Liver (tissue), 9 donors: ENCODE data around the gene SLC17A4. TPM values are rescaled to one million over a fixed set of nuclear protein-coding genes. Genes with fewer than 3 reads are reported as not detected.

ENCODE experiments used
- DNase-seq: peaks from one replicate; pipeline ENCODE4 v3.0.0-alpha.2; 2017; ENCODE audit warnings: low spot score
- H3K27ac ChIP-seq, 2 donors: one replicate each; pipeline ENCODE4 v1.7.0; 2013; ENCODE audit warnings: inconsistent platforms in 2 of 2, low read length in 2 of 2, control low read depth in 1 of 2, low read depth in 1 of 2, mild to moderate bottlenecking in 1 of 2
- H3K27me3 ChIP-seq, 4 donors: one replicate each; pipeline versions ENCODE4 v1.6.1 to v1.7.0; 2013; ENCODE audit warnings: low read length in 3 of 4, inconsistent platforms in 1 of 4, mild to moderate bottlenecking in 1 of 4, moderate library complexity in 1 of 4; ENCODE audit not compliant: control insufficient read depth in 4 of 4, insufficient read depth in 4 of 4
- H3K36me3 ChIP-seq, 4 donors: one replicate each; pipeline versions ENCODE4 v1.6.1 to v1.7.0; 2013; ENCODE audit warnings: low read length in 3 of 4, mild to moderate bottlenecking in 3 of 4, low read depth in 1 of 4, moderate library complexity in 1 of 4; ENCODE audit not compliant: control insufficient read depth in 4 of 4, insufficient read depth in 3 of 4
- H3K4me1 ChIP-seq, 4 donors: one replicate each; pipeline versions ENCODE4 v1.6.1 to v1.7.0; 2013; ENCODE audit warnings: low read length in 3 of 4, mild to moderate bottlenecking in 3 of 4, moderate library complexity in 1 of 4; ENCODE audit not compliant: control insufficient read depth in 4 of 4, insufficient read depth in 4 of 4
- H3K4me3 ChIP-seq, 3 donors: one replicate each; pipeline versions ENCODE4 v1.6.1 to v1.7.0; 2013; ENCODE audit warnings: low read length in 3 of 3, control low read depth in 1 of 3, low read depth in 1 of 3, mild to moderate bottlenecking in 1 of 3
- H3K9ac ChIP-seq, 2 donors: one replicate each; pipeline ENCODE4 v1.7.0; 2013; ENCODE audit warnings: low read length in 2 of 2, mild to moderate bottlenecking in 2 of 2, moderate library complexity in 2 of 2, control low read depth in 1 of 2, low read depth in 1 of 2
- H3K9me3 ChIP-seq, 4 donors: one replicate each; pipeline versions ENCODE4 v1.6.1 to v1.7.0; 2013; ENCODE audit warnings: low read length in 3 of 4; ENCODE audit not compliant: control insufficient read depth in 4 of 4
- ATF3 ChIP-seq: IDR thresholded peaks from 2 replicates; pipeline ENCODE4 v1.6.1; 2016; ENCODE audit warnings: antibody characterized with exemption
- CTCF ChIP-seq: fragments of 150-350 bp; IDR thresholded peaks from 2 replicates; pipeline ENCODE4 v1.5.1; 2017; ENCODE audit warnings: improper control_type of control experiment, low read depth, low read length; ENCODE audit not compliant: missing input control
- EGR1 ChIP-seq, 2 donors: IDR thresholded peaks; 2 replicates each; pipeline ENCODE4 v1.6.1; 2016 to 2018; ENCODE audit warnings: antibody characterized with exemption in 2 of 2, low read depth in 2 of 2
- FOXA1 ChIP-seq: IDR thresholded peaks from 2 replicates; pipeline ENCODE4 v1.6.1; 2016; ENCODE audit warnings: antibody characterized with exemption
- FOXA2 ChIP-seq: IDR thresholded peaks from 2 replicates; pipeline ENCODE4 v1.6.1; 2016; ENCODE audit warnings: antibody characterized with exemption
- GABPA ChIP-seq, 2 donors: IDR thresholded peaks in 1 of 2; conservative IDR thresholded peaks in 1 of 2; 2 replicates each; pipeline ENCODE4 v1.6.1; 2016; ENCODE audit warnings: antibody characterized with exemption in 2 of 2, mild to moderate bottlenecking in 1 of 2, moderate library complexity in 1 of 2
- HNF4A ChIP-seq, 2 donors: conservative IDR thresholded peaks; 2 replicates each; pipeline ENCODE4 v1.6.1; 2016; ENCODE audit warnings: antibody characterized with exemption in 2 of 2, mild to moderate bottlenecking in 2 of 2
- HNF4G ChIP-seq: IDR thresholded peaks from 2 replicates; pipeline ENCODE4 v1.6.1; 2016; ENCODE audit warnings: antibody characterized with exemption
- JUND ChIP-seq, 2 donors: IDR thresholded peaks; 2 replicates each; pipeline ENCODE4 v1.6.1; 2016; ENCODE audit warnings: antibody characterized with exemption in 2 of 2
- MAX ChIP-seq: IDR thresholded peaks from 2 replicates; pipeline ENCODE4 v1.6.1; 2016; ENCODE audit warnings: antibody characterized with exemption
- NR2F2 ChIP-seq: IDR thresholded peaks from 2 replicates; pipeline ENCODE4 v1.6.1; 2016; ENCODE audit warnings: antibody characterized with exemption
- RAD21 ChIP-seq, 2 donors: IDR thresholded peaks; 2 replicates each; pipeline ENCODE4 v1.6.1; 2016; ENCODE audit warnings: antibody characterized with exemption in 2 of 2, mild to moderate bottlenecking in 2 of 2
- REST ChIP-seq: IDR thresholded peaks from 2 replicates; pipeline ENCODE4 v1.6.1; 2016; ENCODE audit warnings: antibody characterized with exemption, mild to moderate bottlenecking
- RXRA ChIP-seq, 2 donors: IDR thresholded peaks; 2 replicates each; pipeline ENCODE4 v1.6.1; 2017 to 2018; ENCODE audit warnings: antibody characterized with exemption in 2 of 2, mild to moderate bottlenecking in 1 of 2
- SP1 ChIP-seq: IDR thresholded peaks from 2 replicates; pipeline ENCODE4 v1.6.1; 2018; ENCODE audit warnings: antibody characterized with exemption, mild to moderate bottlenecking
- TAF1 ChIP-seq: conservative IDR thresholded peaks from 2 replicates; pipeline ENCODE4 v1.6.1; 2016; ENCODE audit warnings: antibody characterized with exemption, mild to moderate bottlenecking
- YY1 ChIP-seq: IDR thresholded peaks from 2 replicates; pipeline ENCODE4 v1.6.1; 2016; ENCODE audit warnings: antibody characterized with exemption, mild to moderate bottlenecking
- ZBTB33 ChIP-seq: IDR thresholded peaks from 2 replicates; pipeline ENCODE4 v1.6.1; 2016; ENCODE audit warnings: antibody characterized with exemption
- WGBS: extraction: QIAGEN DNeasy Blood & Tissue Kit; methylation state at CpG from one replicate; pipeline ENCODE4 v1.1.7; 2013; 5-methylcytosine and 5-hydroxymethylcytosine counted together
- polyA plus RNA-seq, 2 donors: library from polyadenylated mRNA; stranded (reverse) in 1 of 2; unstranded in 1 of 2; fragments of 200-250 nt in 1 of 2; fragments of >200 nt in 1 of 2; fragmentation: Nextera tagmentation in 1 of 2; extraction: Ambion mirVana in 1 of 2; gene quantifications; one replicate each; pipeline versions ENCODE4 v1.2.1 to v1.2.3, GENCODE V29; 2013 to 2015
- total RNA-seq, 2 donors: library from RNA; depleted of rRNA; stranded (reverse); fragments of >200 nt; gene quantifications; one replicate each; pipeline ENCODE4 v1.2.3, GENCODE V29; 2014
- donor health status: healthy.
- donor health status: healthy.
- donor health status: healthy.
- donor health status: healthy.
- donor health status: healthy.

The SLC17A4 gene
- total and polyA plus RNA-seq, 4 donors = 4.4 to 27.3 (median 8.4) TPM

GRCh38 chr6:25781134-25781533 lies 26.6 kb downstream of the SLC17A4 start:
- no peak overlapping the region for H3K9ac ChIP-seq
- peaks cover 2 to 20% (median 6%) of the 10 kb centered on the region in 4 donors for H3K36me3 ChIP-seq
- 97% methylated on average over 1 of the region's 1 CpG for WGBS
- TF ChIP-seq HNF4G (no peak), RXRA (IDR thresholded peaks at IDR 0.05) (no peak), SP1 (no peak), FOXA2 (no peak), FOXA1 (no peak), EGR1 (IDR thresholded peaks at IDR 0.05; ENCODE audit: low read depth in 2 of 2) (no peak), MAX (no peak), CTCF (no peak), HNF4A (conservative IDR thresholded peaks at IDR 0.05) (no peak), ATF3 (no peak), GABPA (IDR thresholded peaks at IDR 0.05 in 1 of 2, conservative IDR thresholded peaks at IDR 0.05 in 1 of 2) (no peak)
- H3K4me1 ChIP-seq = no peaks in the 10 kb centered on the region
- H3K27me3 ChIP-seq = no peaks in the 10 kb centered on the region
- H3K27ac ChIP-seq = no peak overlapping the region
- H3K9me3 ChIP-seq = no peaks in the 10 kb centered on the region
- no peak overlapping the region for H3K4me3 ChIP-seq
- DNase-seq = no peak

GRCh38 chr6:25787428-25787827 lies 32.9 kb downstream of the SLC17A4 start:
- no peak for TF ChIP-seq CTCF
- TF ChIP-seq HNF4A (conservative IDR thresholded peaks at IDR 0.05) = no peak
- no peak for TF ChIP-seq YY1
- TF ChIP-seq RAD21 (IDR thresholded peaks at IDR 0.05) = no peak
- TF ChIP-seq TAF1 = no peak
- TF ChIP-seq GABPA (IDR thresholded peaks at IDR 0.05 in 1 of 2, conservative IDR thresholded peaks at IDR 0.05 in 1 of 2) = no peak
- no peak for TF ChIP-seq HNF4G
- TF ChIP-seq ATF3 = no peak
- no peak for TF ChIP-seq FOXA2
- TF ChIP-seq FOXA1 = no peak
- TF ChIP-seq RXRA (IDR thresholded peaks at IDR 0.05) = no peak
- no peak for TF ChIP-seq NR2F2
- TF ChIP-seq MAX = no peak
- no peak for TF ChIP-seq SP1
- TF ChIP-seq REST = no peak
- TF ChIP-seq ZBTB33 = no peak
- TF ChIP-seq JUND (IDR thresholded peaks at IDR 0.05) = no peak
- Histone ChIP-seq H3K27ac (no peak overlapping the region), H3K27me3 (no peaks in the 10 kb centered on the region), H3K9me3 (no peaks in the 10 kb centered on the region), H3K36me3 (peaks cover 0 to 3% (median 0%) of the 10 kb centered on the region in 4 donors), H3K4me3 (no peak overlapping the region), H3K9ac (no peak overlapping the region), H3K4me1 (peaks cover 0 to 5% (median 0%) of the 10 kb centered on the region in 4 donors)
- DNase-seq = no peak
- 77% methylated on average over 2 of the region's 2 CpGs for WGBS
